Activated CD4-positive, alpha-beta T cell treated with anti-CD3 and anti-CD28 coated beads, Interleukin-2, amount 10 ng/mL, durations not matched to agents 7 days and 5 days (primary cell): ENCODE results near the gene TWF2. TPM values are rescaled to one million over a fixed set of nuclear protein-coding genes. Genes with fewer than 3 reads are reported as not detected.
A peak's percentile ranks its signal among the peaks of the same experiment; 100 is the strongest.

Experiments
- CTCF ChIA-PET: fragments of 350-600 bp; sonication (Branson Sonifier 250); formaldehyde crosslinking; loops from one replicate; lab custom pipeline; 2021; ENCODE audit warnings: antibody characterized with exemption; lab: Charles Lee
- POLR2A ChIA-PET: fragments of 350-600 bp; sonication (Branson Sonifier 250); formaldehyde crosslinking; loops from one replicate; lab custom pipeline; 2021; ENCODE audit warnings: antibody characterized with exemption; lab: Charles Lee
- DNase-seq: peaks from one replicate; pipeline ENCODE4 v3.0.0-alpha.2; 2020
- H3K27ac Mint-ChIP-seq: one replicate; pipeline ENCODE4 v1.8.0; 2021; ENCODE audit warnings: mild to moderate bottlenecking, moderate library complexity, mixed read lengths
- H3K27me3 Mint-ChIP-seq: one replicate; pipeline ENCODE4 v1.8.0; 2021; ENCODE audit warnings: mixed read lengths
- H3K36me3 Mint-ChIP-seq: one replicate; pipeline ENCODE4 v1.8.0; 2021; ENCODE audit warnings: low read depth, mixed read lengths
- H3K4me1 Mint-ChIP-seq: one replicate; pipeline ENCODE4 v1.8.0; 2021; ENCODE audit warnings: mixed read lengths
- H3K4me3 Mint-ChIP-seq: one replicate; pipeline ENCODE4 v1.8.0; 2021; ENCODE audit warnings: mild to moderate bottlenecking, moderate library complexity, mixed read lengths
- H3K9me3 Mint-ChIP-seq: one replicate; pipeline ENCODE4 v1.8.0; 2021; ENCODE audit warnings: mixed read lengths
- microRNA-seq: library from miRNA; unstranded; fragments of <30 nt; microRNA quantifications from one replicate; pipeline ENCODE4 v1.2.0, GENCODE V29; 2021; ENCODE audit warnings: borderline microRNAs expressed, borderline replicate concordance
- total RNA-seq, 2 experiments: library from RNA; stranded (reverse); gene quantifications; one replicate each; pipeline ENCODE4 v1.2.3, GENCODE V29; 2021

The TWF2 gene
- total RNA-seq, 2 experiments from 2014 or later = 117 to 119 TPM

DNA sequence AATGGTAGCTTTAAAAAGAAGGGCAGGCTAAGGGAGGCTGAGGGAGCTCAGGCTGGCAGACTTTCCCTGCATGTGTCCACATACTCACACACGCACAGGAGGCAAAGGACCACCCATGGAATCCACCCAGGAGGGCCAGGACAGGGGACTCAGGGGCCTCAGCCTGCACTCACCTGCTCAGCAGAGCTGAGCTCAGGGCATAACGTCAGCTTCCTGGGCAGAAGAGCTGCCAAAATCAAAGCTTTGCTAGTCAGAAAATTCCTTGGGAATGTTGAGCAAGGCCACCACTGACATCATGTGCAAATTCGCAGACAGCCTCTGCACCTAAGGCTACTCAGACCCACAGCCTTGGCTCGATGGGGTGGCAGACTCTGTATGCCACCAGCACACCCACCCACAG is 57.4 kb downstream of the TWF2 start:
- CTCF ChIA-PET = interaction anchor here (1.4 to 3.5 kb wide), 3 partner anchors 11 to 20 kb away, joined by 3 to 15 read pairs (median 4); no protein-coding TSS in a partner anchor

More for the DNA sequence above, 57.4 kb downstream of the TWF2 start:
- no peak overlapping the region for H3K4me3 Mint-ChIP-seq
- H3K9me3 Mint-ChIP-seq = no peaks in the 10 kb centered on the region
- H3K4me1 Mint-ChIP-seq = peaks cover 5% of the 10 kb centered on the region
- no peak overlapping the region for H3K27ac Mint-ChIP-seq
- no peak for DNase-seq
- H3K36me3 Mint-ChIP-seq = no peaks in the 10 kb centered on the region
- POLR2A ChIA-PET = no interaction called here
- H3K27me3 Mint-ChIP-seq = no peaks in the 10 kb centered on the region

Small RNAs within 50 kb of the gene (microRNA-seq; reads per million reads assigned to microRNA genes)
- 93,752 reads per million, percentile 100 among the genes with 10 or more reads in this experiment for gene MIRLET7G

Other genes with a start within 250 kb of the TWF2 start
- 1,000 to 10,000 TPM; 1,423 to 1,425 TPM for gene RPL29, start 243.3 kb downstream of the TWF2 start, total RNA-seq
- gene DUSP7, start 182.6 kb downstream of the TWF2 start, total RNA-seq = 10 to 100 TPM; 38.3 to 42.0 TPM
- gene POC1A, start 84.7 kb downstream of the TWF2 start, total RNA-seq = 10 to 100 TPM; 26.9 to 28.2 TPM
- gene ALAS1, start 41.0 kb downstream of the TWF2 start, total RNA-seq = 10 to 100 TPM; 47.5 to 58.4 TPM
- under 1 TPM; 0.55 to 0.65 TPM for gene TLR9, start 13.5 kb downstream of the TWF2 start, total RNA-seq
- gene PPM1M, start 6.6 kb upstream of the TWF2 start, total RNA-seq = 10 to 100 TPM; 82.2 to 92.7 TPM
- gene WDR82, start 39.5 kb upstream of the TWF2 start, total RNA-seq = 100 to 1,000 TPM; 140 to 143 TPM
- gene GLYCTK, start 48.7 kb upstream of the TWF2 start, total RNA-seq = 10 to 100 TPM; 25.0 to 29.4 TPM
- gene DNAH1, start 77.2 kb upstream of the TWF2 start, total RNA-seq = 10 to 100 TPM; 25.2 to 25.7 TPM
- 100 to 1,000 TPM; 102 to 104 TPM for gene BAP1, start 170.8 kb upstream of the TWF2 start, total RNA-seq
- 10 to 100 TPM; 14.0 to 16.5 TPM for gene PHF7, start 171.5 kb upstream of the TWF2 start, total RNA-seq
- under 1 TPM in 1 of 2 experiments, not detected in 1; 0.15 TPM for gene SEMA3G, start 205.9 kb upstream of the TWF2 start, total RNA-seq
- 1 to 10 TPM; 1.5 to 2.1 TPM for gene TNNC1, start 214.9 kb upstream of the TWF2 start, total RNA-seq
- 10 to 100 TPM; 94.5 TPM for gene NISCH, start 216.4 kb upstream of the TWF2 start, total RNA-seq